Stimulated activated CD8-positive, alpha-beta memory T cell treated with anti-CD3 and anti-CD28 coated beads, Interleukin-12 subunit alpha, Interleukin-12 subunit beta, amount 100 ng/mL, for 4 hours (primary cell): Measurements from ENCODE around the gene GPC6.
"Not testable (repeated sequence)": the region's sequence is repeated elsewhere in the genome, so short reads cannot be mapped to it uniquely, and the experiment has no call there.

ENCODE experiments used
- DNase-seq: peaks from one replicate; pipeline ENCODE4 v3.0.0-alpha.2; 2020; ENCODE audit warnings: low read depth

Gene GPC6

GRCh38 chr13:93226623-93227279 is at the start of gene GPC6:
GPC6 (plus strand) TSS chr13:93226807.
- DNase-seq, result no peak

GRCh38 chr13:93180356-93180969 is 46.1 kb upstream of the GPC6 start:
- no peak for DNase-seq

GRCh38 chr13:93182406-93182805 is 44.2 kb upstream of the GPC6 start:
- no peak for DNase-seq

GRCh38 chr13:93183302-93183701 is 43.3 kb upstream of the GPC6 start:
- DNase-seq, result no peak

GRCh38 chr13:93190006-93190405 is 36.6 kb upstream of the GPC6 start:
- DNase-seq, result no peak

GRCh38 chr13:93193682-93194081 is 32.9 kb upstream of the GPC6 start:
- no peak for DNase-seq

- no peak for DNase-seq
These were observed 26.8 kb upstream of the GPC6 start for GRCh38 chr13:93199856-93200255.

- no peak for DNase-seq
These were observed 26.0 kb upstream of the GPC6 start for GRCh38 chr13:93200626-93201025.

- DNase-seq, result no peak
These were observed 24.5 kb upstream of the GPC6 start for GRCh38 chr13:93201992-93202558.

GRCh38 chr13:93206778-93207392 is 19.7 kb upstream of the GPC6 start:
- not testable (repeated sequence) for DNase-seq

GRCh38 chr13:93216122-93216521 is 10.5 kb upstream of the GPC6 start:
- DNase-seq, result no peak

- DNase-seq, result no peak
These were observed 8.8 kb upstream of the GPC6 start for GRCh38 chr13:93217721-93218261.

- no peak for DNase-seq
These were observed 8.0 kb upstream of the GPC6 start for GRCh38 chr13:93218583-93218982.

- no peak for DNase-seq
These were observed 6.5 kb upstream of the GPC6 start for GRCh38 chr13:93220073-93220472.

GRCh38 chr13:93222976-93223375 is 3.6 kb upstream of the GPC6 start:
- no peak for DNase-seq

- DNase-seq, result no peak
These were observed 2.1 kb upstream of the GPC6 start for GRCh38 chr13:93224535-93224934.

- no peak for DNase-seq
These were observed 997 bp upstream of the GPC6 start for GRCh38 chr13:93225610-93226009.

GRCh38 chr13:93226065-93226622 is 463 bp upstream of the GPC6 start:
- DNase-seq, result no peak

GRCh38 chr13:93227280-93227877 is 772 bp downstream of the GPC6 start:
- DNase-seq, result no peak

- no peak for DNase-seq
These were observed 1.5 kb downstream of the GPC6 start for GRCh38 chr13:93227878-93228642.

GRCh38 chr13:93228643-93228937 is 2.0 kb downstream of the GPC6 start:
- no peak for DNase-seq
